NCI-H524 treated with DMSO at 0.1 percent for 48 hours (cell line): ENCODE data around the gene TNFRSF25.
"Not testable (repeated sequence)": the region's sequence is repeated elsewhere in the genome, so short reads cannot be mapped to it uniquely, and the experiment has no call there.

Experiments
- DNase-seq: peaks from one replicate; lab custom pipeline; 2025; lab: John Stamatoyannopoulos, UW

TNFRSF25 gene

DNA sequence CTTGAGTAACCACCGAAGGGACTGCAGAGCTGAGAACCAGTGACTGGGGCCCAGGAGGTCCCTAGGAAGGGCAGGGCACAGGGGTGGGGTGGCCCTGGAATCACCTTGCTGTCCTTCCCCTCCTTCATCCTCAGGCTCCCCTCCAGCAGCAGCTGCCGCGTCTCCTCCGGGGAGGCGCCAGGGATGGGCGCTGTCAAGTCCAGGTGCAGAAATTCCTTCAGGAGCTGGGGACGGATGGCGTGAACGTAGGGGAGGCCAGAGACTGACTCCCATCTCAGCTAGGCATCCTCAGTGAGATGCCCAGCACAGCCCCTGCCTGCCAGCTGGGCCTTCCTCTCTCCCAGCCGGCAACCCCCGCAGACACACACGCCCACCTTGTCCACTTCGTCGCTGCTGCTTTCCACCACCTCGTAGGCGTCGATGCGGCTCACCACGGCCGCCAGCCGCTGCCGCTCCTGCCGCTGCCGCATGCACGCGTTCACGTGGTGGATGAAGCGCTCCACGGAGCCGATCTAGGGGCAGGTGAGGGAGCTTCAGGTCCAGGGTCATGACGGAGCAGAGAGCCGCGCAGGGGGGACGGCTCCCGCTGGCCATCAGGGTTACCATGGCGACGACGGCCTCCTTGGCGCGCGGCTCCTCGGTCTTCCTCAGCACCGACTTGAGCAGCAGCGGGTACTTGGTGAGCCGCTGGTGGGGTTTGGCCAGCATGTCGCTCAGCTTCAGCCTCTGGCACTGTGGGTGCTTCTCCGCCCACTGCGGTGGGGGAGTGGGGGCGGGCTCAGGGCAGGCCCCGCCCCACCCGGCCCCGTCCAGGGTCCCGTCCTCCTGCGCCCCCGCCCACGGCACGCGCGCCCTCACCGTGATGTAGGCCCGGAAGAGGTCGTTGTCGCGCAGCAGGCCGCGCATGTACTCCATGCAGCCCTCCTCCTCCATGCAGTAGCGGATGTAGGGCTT is 4.4 kb upstream of the TNFRSF25 start:
- no peak for DNase-seq

DNA sequence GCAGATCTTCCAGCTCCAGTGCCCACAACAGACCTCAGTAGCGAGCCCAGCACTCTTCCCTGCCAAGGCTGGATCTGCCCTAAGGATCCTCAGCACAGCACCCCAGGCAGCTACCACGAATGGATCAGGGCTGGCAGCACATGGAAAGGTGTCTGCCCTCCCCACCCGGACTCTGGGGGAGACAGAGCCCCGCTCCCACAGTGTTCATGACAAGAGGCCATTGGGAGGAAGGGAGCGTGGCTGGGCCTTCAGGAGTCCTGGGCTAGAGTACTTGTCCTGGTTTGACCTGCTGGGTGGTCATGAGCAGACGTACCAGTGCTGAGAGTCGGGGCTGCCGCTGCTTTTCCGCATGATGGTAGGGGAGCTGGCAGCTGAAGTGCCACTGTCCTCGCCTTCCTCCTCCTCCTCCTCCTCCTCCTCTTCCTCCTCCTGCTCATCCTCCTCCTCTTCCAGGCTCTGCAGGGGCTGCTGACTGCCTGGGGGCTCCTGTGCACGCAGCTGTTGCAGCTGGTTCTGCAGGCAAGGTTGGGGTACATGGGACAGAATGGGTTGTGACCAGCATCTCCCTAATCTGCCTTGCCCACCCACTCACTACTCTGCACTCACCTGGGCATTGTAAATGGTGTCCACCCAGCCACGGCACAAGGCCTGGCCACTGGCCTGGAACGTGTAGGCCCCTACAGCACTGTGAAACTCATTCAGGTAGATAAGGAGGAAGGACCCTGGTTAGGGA is 2.9 kb upstream of the TNFRSF25 start:
- DNase-seq: no peak

DNA sequence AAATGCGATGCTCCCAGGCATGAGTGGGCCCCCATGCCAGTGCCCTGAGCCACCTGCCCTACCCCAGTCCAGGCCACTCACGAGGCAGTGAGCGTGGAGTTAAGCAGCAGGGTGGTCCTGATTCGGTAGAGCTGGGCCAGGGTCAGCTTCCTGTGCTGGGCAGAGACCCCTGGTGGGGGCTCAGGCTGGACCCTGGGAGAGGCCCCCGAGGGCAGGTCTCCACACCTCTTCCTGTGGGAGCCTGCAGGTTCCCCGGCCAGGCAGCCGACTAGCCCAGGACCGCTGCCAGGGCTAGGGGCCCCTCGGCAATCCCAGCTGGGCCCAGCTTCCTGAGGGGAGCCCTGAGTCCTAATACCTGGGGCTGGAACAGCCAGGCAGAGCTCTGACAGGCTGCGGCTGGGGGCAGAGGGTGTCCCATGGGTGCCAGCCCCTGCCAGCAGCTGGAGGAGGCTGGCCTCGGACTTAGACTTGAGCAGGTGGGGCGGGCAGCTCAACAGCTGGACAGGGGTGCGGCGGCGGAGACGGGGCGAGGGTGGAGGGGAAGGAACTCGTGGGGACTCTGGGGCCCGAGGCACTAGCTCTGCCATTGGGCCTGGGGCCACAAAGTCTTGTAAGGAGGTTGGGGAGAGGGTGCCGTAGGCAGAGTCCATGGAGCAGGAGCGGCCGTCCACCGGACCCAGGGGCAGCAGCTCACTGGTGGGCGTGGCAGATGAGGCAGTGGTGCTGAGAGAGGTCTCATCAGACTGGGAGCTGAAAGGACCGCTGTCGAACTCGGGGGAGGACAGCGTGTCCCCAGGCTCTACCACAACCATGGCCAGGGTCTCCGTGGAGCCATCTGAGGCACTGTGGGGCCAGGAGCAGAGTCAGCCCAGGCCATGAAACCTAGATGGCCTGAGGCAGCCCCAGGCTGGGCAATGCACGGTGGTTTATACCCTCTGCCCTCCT is 2.0 kb upstream of the TNFRSF25 start:
- no peak for DNase-seq

DNA sequence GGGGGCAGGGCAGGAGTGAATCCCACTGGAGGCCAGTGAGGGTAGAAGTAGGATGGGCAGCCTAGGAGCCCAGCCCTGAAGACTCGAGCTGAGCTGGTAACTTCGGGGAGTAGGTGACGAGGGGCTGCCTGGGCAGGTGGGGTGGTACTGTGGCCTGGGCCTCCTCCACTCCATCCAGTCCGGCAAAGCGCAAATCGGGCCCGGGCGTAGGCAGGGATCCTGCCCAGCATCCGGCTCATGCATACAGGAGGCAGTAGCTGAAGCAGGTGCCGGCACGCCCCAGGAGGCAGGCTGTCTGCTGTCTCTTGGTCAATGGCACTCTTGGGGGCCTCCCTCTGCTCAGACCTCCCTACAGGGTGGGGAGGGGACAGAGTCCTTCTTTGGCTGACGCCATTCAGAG is 1.3 kb upstream of the TNFRSF25 start:
- no peak for DNase-seq

DNA sequence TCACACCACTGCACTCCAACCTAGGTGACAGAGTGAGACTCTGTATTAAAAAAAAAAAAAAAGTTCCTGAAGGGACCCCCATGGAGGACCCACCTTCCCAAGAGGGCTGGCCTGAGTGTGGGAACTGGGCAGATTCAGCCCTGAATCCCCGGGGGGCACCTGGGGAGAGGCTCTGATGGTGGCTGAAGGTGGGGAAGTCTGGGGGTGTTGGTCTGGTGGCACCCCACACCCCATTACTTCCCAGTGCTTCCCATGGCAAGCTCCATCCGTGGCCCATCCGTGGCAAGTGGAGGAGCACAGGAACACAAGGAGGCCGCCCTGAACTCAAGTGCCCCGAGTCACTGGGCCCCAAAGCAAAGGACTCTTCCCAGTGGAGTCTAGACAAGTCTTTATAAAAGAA is 778 bp upstream of the TNFRSF25 start:
- no peak for DNase-seq

DNA sequence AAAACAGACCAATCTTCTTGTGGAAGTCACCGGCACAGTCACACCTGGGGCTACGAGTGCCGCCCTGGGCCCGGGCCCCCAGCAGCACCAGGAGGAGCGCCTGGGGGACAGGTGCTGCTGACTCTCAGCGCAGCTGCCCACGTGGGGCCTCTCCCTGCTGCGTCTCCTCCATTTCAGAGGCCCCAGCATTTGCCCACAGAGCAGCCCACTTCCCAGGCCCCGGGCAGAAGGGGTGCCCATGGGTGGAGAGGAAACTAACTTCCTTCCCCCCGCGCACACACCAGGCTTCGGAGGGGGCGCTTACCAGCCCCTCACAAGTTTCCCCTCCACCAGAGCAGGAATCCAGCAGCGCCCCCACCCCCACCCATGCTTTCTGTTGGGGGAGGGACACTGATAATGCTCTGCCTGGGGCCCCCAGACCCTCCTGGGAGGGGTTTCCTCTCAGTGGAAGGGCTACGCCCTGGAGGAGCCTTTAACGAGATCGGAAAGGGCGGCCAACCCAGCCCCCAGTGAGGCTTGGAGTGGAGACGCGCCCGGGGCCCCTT is 440 bp downstream of the TNFRSF25 start:
- DNase-seq: no peak

DNA sequence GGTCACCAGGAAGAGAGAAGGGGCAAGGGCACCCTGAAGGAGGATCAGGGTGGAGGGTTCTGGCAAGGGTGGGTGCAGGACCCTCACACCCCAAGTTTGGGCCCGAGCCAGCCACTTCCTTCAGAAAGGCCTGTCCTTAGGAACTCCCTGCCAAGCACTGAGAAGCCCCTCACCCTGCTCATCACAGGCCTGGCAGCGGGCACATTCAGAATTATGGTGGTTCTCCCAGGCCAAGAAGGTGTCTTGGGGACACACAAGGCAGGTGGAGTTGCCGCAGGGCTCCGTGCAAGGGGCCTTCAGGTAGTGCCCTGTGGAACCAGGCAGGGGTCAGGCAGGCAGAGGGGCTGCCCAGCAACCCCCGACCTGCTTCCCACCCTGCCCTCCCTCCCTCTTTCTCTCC is 1.1 kb downstream of the TNFRSF25 start:
- DNase-seq: no peak

DNA sequence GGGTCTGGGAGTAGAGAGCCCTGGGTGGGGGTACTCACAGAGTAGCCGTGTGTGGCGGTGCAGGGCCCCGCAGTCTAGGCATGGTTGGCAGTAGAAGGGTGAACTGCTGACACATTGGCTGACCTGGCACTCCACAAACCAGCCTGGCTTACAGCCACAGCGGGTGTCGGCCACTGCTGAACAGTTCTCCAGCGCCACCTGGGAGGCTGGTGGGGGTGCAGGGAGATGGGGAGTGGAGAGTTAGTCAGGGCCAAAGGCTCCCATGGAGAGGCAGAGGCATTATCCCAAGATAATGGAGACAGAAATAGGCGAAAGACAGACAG is 1.5 kb downstream of the TNFRSF25 start:
- DNase-seq: no peak

DNA sequence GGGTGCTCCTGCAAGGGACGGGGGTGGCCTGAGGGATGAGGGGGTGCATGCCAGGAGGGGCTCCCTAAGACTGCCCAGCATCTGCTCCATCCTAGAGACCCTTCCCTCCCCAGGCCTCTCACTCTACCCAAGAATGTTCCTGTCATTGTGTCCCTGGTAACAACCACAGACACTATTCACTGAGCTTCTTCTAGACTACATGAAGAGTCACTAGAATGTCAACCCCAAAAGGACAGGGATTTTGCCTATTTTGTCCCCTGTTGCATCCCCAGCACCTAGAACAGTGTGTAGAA is 2.9 kb downstream of the TNFRSF25 start:
- DNase-seq: no peak

DNA sequence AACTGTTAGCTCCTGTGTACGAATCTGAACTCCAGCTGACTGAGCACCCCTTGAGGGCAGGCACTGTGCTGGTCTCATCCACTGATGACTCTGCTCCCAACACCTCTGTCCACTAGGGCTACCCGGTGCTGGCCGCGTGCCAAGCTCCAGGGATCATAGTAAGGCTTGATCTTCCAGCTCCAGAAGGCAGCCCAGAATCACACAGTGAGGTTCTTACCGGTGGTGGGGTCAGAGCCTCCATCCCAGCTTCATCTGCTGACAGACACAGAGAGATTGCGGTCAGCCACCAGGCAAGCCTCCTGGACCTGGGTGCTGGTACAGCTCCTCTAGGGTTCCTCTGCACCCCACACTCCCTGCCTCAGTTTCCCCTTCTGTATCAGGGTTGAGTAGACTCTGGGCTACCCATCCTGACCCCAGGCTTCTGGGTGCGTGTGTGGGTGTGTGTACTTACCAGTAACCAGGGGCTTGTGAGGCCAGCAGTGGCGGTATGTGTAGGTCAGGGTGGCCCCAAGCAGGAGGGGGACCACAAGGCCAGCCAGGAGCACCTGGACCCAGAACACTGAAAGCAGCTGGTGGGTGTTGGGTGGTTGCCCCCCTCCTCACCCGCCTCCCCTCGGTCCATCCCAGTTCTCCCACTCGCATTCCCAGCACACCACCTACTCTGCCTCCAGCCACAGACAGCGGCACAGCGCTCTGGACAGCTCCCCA is 3.4 kb downstream of the TNFRSF25 start:
- no peak for DNase-seq

DNA sequence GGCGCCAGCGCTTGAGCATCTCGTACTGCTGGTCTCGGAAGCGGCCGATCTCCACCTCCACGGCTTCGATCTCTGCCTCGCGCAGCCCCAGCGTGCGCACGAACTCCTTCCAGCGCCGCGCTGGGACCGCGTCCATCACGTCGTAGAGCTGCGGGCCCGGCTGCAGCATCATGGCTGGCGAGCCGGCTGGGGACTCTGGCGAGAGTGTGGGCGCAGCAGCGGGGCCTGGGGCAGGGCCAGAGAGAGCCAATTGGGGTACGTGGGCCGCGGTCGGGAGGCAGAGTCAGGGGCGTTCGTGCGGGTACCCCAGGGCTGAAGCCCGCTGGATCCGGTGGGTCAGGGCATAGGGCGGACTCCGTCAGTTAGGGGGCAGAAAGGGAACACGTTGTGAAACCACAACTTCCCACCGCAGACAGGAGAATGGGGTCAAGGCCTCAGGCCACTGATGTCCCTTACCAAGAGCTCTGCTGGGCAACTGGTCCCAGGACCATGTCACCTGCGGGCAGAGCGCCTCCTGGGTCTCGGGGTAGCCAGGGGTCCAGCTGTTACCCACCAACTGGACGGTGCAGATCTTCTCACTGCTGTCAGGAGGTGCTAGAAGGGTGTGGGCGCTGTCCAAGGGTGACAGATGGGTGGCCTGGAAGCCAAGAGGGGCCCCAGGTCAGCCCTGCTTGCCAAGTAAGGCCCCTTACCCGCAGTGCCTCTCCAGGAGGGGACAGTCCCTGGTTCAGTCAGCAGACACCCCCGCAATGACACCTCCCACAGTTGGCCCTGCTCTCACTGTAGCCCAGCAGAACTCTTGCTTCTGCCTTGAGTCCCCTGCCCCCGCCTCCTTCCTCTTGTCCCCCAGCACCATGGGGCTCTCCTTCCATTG is 4.2 kb downstream of the TNFRSF25 start:
- DNase-seq: no peak

DNA sequence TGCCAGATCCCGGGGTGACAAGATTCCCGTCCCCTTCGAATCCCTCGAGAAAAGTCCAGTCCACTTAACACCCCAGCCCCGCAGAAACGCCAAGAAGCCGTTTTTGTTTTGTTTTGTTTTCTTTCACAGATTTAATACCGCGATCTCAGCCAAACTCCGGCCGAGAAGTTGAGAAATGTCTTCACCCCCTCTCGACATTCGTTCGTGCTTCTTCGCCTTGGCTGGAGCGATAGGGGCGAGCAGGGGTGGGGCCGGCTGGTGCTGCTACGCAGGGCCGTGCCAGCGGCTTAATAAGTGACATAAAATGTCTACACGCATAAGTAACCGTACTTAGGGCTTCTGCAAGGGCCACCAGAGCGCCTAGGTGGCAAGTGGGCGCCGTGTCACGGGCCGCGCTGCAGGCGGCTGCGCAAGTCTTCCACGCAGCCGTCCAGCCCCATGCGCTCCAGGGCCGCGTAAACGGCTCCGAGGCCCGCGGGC is 4.9 kb downstream of the TNFRSF25 start:
- no peak for DNase-seq

DNA sequence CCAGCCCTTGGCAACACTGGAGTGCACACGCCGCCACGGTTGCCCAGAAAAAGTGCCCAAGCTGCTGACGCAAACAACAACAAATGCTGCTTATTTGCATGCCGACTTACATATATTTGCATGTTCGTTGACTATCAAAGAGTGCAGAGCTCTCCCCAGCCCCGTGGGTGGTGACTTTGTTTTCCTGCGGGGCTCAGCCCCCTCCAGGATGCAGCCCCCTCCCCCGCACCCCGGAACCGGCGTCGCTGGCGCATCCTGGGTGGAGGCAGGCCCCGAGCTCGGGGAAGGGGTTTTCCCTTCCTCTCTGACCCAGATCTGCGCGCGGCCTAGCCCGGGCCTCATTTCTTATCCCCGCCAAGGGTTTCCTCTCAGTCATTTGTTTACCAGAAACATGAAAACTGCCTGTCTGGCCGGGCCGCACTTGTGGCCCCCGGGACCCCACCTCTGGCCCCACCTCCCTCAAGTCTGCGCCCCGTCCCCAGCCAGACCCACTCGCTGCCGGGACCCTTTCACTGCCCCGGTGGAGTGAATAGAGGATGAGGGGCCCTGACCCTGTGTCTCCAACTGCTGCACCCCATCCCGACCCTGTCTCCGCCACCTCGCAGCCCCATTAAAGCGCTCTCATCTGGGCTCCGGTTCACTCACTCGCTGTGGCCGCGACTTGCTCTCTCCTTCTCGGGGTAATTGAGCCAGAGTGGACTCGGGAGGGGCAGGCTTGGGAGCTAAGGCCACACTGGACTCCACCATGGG is 5.5 kb downstream of the TNFRSF25 start:
- DNase-seq: no peak

DNA sequence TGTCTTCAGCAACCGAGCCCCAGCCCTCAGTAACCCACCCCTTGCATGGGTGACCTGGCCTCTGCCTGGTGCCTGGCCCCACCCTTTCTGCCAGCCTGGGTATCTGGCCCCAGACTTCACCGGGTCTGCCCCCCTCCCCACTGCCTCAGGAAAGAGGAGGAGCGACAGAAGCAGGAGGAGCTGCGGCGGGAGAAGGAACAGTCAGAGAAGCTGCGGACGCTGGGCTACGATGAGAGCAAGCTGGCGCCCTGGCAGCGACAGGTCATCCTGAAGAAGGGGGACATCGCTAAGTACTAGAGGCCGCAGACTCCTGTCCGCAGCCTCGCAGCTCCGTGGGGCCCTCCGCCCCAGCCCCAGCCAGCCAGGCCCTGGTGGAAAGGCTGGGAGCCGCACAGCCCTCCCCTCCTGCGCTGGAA is 6.1 kb downstream of the TNFRSF25 start:
- DNase-seq: no peak

DNA sequence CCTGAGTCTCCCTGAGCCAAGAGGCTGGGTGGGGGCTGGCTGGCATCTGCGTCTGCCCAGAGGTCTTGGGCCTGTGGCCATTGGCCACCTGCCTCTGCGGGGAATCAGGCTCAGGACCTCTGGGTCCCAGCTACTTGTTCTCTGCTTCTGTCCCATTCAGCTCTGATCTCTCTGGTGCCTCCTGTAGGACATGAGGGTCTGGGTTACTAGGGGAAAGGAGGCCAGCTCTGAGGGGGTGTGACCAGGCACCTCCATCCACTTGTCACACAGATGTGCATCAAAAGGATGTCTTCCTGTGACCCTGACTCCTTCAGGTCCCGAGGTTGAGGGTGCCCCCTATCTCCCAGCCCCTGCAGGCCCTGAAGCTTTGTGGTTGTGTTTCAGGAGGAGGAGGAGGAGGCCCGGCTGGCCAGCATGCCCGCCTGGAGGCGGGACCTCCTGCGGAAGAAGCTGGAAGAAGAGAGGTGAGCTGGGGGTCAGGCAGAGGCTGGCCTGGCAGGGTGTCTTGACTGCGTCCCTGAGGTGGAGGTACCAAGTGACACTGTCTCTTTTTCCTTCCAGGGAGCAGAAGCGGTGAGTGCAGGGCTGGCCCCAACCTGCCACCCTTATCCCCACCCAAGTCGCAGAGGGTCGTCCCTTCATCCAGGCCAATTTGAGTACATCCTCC is 9.0 kb downstream of the TNFRSF25 start:
- DNase-seq: no peak

DNA sequence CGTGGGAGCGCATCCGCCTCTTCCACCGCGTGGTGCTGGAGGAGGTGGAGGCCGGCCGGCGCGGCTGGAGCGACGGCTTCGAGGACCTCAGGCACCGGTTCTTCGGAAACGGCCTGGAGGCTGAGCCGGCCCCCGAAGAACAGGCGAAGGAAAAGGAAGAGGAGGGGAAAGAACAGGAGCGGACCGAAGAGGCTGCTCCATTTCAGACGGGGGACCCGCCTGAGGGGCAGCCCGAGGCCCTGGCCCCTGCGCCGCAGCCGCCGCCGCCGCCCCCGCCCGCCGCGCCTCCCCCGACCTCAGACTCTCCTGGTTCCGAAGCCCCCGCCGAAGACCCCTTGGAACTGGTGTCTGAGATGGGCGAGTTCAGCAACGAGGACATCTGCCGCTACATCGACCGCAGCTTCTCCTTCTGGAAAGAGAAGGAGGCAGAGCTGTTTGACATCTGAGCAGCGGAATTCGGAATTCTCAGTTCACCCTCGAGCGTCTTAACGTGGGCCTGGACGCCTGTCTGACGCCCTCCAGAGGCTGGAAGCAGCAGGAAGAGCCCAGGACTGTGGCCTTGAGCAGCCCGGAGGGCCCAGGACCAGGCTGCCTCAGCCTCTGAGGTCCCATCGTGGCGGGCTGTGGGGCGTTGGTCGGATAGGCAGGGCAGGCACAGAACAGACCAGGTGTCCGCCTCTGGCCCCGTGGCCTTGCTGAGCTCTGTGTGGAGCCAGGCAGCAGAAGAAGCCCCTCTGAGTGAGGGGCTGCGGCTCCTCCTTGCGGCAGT is 10.0 kb downstream of the TNFRSF25 start:
- not testable (repeated sequence) for DNase-seq

DNA sequence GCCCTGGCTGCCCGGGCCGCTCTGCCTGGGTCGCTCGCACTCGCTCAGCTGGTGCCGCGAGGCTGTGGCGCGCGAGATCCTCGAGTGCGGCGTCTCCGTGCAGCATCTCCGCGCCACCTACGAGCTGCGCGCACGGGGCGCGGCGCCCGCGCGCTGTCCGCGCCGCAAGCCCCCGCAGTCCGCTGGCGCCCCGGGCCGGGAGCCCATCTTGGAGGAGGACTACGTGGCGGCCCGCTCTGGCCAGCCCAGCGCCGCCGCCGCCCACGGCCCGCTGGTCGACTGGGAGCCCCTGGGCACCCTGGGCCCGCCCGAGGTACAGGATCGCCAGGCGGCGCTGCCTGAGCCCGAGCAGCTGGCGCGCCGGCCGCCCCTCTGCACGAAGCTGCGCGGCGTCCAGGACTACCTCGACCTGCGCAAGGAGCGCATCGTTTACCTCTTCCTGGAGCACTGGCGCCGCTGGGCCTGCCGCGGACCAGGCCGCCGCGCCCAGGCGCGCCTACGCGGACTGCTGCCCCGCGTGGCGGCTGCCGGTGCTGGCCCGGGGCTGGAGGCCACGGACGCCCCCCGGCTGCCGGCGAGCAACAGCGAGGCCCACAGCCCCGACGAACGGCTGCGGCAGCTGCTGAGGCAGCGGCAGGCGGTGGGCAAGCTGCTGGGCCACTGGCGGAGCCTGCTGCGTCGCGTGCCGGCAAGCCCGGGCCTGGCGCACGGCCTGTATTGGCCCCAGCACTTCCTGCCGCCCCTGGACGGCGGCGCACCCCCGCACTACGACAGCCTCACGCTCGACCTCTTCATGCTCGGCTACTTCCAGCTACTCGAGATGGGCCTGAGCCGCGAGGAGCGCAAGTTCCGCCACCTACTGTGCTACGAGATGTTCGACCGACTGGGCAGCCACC is 10.9 kb downstream of the TNFRSF25 start:
- DNase-seq: no peak
